Uterus (tissue), 4 donors: ENCODE measurements around the gene ERC2. TPM values are rescaled to one million over a fixed set of nuclear protein-coding genes. Genes with fewer than 3 reads are reported as not detected.

Source experiments
- DNase-seq, 2 donors: peaks; one replicate each; pipeline ENCODE4 v3.0.0-alpha.2; 2019 to 2020
- H3K27ac ChIP-seq, 2 donors: fragments of 200-600 bp; sonication (generic); 1 replicate in 1 of 2; 2 replicates in 1 of 2; pipeline ENCODE4 v1.5.1; 2016 to 2018
- H3K27me3 ChIP-seq, 2 donors: fragments of 200-600 bp; sonication (generic); one replicate each; pipeline ENCODE4 v1.5.1; 2018 to 2019; ENCODE audit warnings: control low read depth in 1 of 2
- H3K36me3 ChIP-seq, 2 donors: fragments of 200-600 bp; sonication (generic); one replicate each; pipeline ENCODE4 v1.5.1; 2019; ENCODE audit warnings: control low read depth in 1 of 2
- H3K4me1 ChIP-seq, 2 donors: fragments of 200-600 bp; sonication (generic); one replicate each; pipeline ENCODE4 v1.5.1; 2018 to 2019; ENCODE audit warnings: control low read depth in 1 of 2
- H3K4me3 ChIP-seq, 2 donors: fragments of 200-600 bp; sonication (generic); 1 replicate in 1 of 2; 2 replicates in 1 of 2; pipeline ENCODE4 v1.5.1; 2018 to 2019; ENCODE audit warnings: mild to moderate bottlenecking in 1 of 2
- H3K9me3 ChIP-seq, 2 donors: fragments of 200-600 bp; sonication (generic); one replicate each; pipeline ENCODE4 v1.5.1; 2019; ENCODE audit warnings: control low read depth in 1 of 2
- CTCF ChIP-seq, 4 experiments: fragments of 200-600 bp in 2 of 4; fragments of 450-650 bp in 2 of 4; sonication (generic) in 2 of 4; IDR thresholded peaks; one replicate each; pipeline ENCODE4 v1.5.1; 2016 to 2019; ENCODE audit warnings: antibody characterized with exemption in 4 of 4, mild to moderate bottlenecking in 2 of 4, moderate library complexity in 1 of 4
- POLR2A ChIP-seq, 2 donors: fragments of 450-650 bp; IDR thresholded peaks; one replicate each; pipeline ENCODE4 v1.6.1; 2016; ENCODE audit warnings: antibody characterized with exemption in 2 of 2, mild to moderate bottlenecking in 1 of 2, moderate library complexity in 1 of 2
- intact Hi-C: fragments of 100-400 bp; cut with DNase I; formaldehyde crosslinking; loops from one replicate; pipeline ENCODE4 v1.15.1; 2023; ENCODE audit warnings: low total_unique reads
- total RNA-seq, 4 donors: library from RNA; depleted of rRNA in 3 of 4; stranded (reverse); fragments of >200 nt in 3 of 4; gene quantifications; one replicate each; pipeline versions ENCODE4 v1.1.0 to v1.2.4, GENCODE V29; 2014 to 2023
- donor health status: DM: yes; HTN: yes; CAD: no.

The ERC2 gene
- total RNA-seq, 4 donors from 2014 or later, result 1.7 to 5.5 TPM; not detected in 2

DNA sequence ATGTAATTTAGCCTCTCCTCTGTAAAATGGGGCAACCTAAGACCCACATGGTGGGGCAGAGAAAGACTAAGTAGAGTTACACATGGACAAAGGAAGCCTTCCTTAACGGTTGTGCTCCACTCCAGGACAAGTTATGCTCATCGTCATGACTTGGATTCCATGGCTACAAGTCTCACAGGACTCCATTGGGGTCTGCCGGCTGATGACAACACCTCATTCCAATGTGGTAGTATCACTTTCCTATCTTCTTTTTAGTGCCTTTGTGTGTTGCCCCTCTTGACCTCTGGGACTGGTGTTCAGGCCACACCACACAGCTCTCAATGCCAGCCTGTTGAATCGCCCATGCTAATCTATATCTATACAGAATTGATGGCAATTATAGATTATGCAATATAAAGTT is 799.9 kb downstream of the ERC2 start:
- intact Hi-C loops, result no loop called here

DNA sequence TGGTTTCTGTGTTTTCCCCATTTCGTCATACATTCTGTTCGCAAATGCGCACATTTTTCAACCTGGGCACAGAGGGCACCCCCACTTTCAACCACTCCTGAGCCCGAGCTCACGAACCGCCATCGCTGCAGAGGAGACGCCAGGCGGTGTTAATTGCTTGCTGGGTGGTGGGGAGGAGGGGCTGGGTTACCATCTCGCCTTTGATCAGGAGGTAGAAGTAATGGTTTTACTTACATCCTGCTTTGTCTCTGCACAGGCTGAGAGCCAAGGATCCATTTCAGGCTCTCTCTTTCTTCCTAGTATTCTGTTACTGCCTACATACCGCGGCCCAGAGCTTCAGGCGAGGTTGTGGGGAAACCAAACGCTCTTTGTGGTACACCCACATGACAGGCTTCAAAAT is 803.9 kb downstream of the ERC2 start:
- no peak for DNase-seq
- no peaks in the 10 kb centered on the region for H3K9me3 ChIP-seq
- intact Hi-C loops, result no loop called here
- no peak overlapping the region for H3K27ac ChIP-seq
- no peaks in the 10 kb centered on the region for H3K4me1 ChIP-seq
- H3K4me3 ChIP-seq, result no peak overlapping the region
- TF ChIP-seq CTCF (IDR thresholded peaks at IDR 0.05) (no peak), POLR2A (IDR thresholded peaks at IDR 0.05) (no peak)
- no peaks in the 10 kb centered on the region for H3K36me3 ChIP-seq
- H3K27me3 ChIP-seq, result no peaks in the 10 kb centered on the region

More for the DNA sequence above, 799.9 kb downstream of the ERC2 start:
- no peaks in the 10 kb centered on the region for H3K9me3 ChIP-seq
- no peak overlapping the region for H3K27ac ChIP-seq
- H3K27me3 ChIP-seq, result no peaks in the 10 kb centered on the region
- H3K4me3 ChIP-seq, result no peak overlapping the region
- no peak for DNase-seq
- TF ChIP-seq CTCF (IDR thresholded peaks at IDR 0.05), result no peak
- TF ChIP-seq POLR2A (IDR thresholded peaks at IDR 0.05), result no peak
- no peaks in the 10 kb centered on the region for H3K36me3 ChIP-seq
- no peaks in the 10 kb centered on the region for H3K4me1 ChIP-seq

GRCh38 chr3:55662683-55663082 is 805.6 kb downstream of the ERC2 start:
- no peak overlapping the region for H3K4me3 ChIP-seq
- H3K36me3 ChIP-seq, result no peaks in the 10 kb centered on the region
- H3K9me3 ChIP-seq, result no peaks in the 10 kb centered on the region
- no peaks in the 10 kb centered on the region for H3K27me3 ChIP-seq
- no peak overlapping the region for H3K27ac ChIP-seq
- no peaks in the 10 kb centered on the region for H3K4me1 ChIP-seq
- no peak for DNase-seq
- TF ChIP-seq CTCF (IDR thresholded peaks at IDR 0.05), result no peak
- no peak for TF ChIP-seq POLR2A (IDR thresholded peaks at IDR 0.05)
- intact Hi-C loops, result no loop called here

DNA sequence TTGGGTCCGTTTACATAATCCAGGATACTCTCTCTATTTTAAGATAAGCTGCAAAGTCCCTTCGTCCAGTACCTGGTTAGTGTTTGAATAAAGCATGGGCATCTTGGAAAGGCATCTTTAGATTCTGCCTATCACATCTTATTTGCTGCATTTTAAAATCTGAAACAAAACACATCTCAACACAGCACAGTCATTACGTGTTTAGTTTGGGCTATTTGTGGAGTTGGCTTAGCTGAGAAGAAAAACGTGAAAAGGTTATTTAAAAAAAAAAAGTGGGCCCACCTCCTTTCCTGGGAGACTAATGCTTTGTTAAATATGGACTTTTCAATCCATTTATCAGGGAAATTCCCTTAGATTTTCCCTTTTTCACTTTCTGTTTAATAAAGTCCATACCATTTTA is 806.7 kb downstream of the ERC2 start:
- Histone ChIP-seq H3K27ac (no peak overlapping the region), H3K4me1 (no peaks in the 10 kb centered on the region), H3K9me3 (no peaks in the 10 kb centered on the region), H3K36me3 (no peaks in the 10 kb centered on the region), H3K27me3 (no peaks in the 10 kb centered on the region), H3K4me3 (no peak overlapping the region)
- TF ChIP-seq CTCF (IDR thresholded peaks at IDR 0.05), result no peak
- no peak for TF ChIP-seq POLR2A (IDR thresholded peaks at IDR 0.05)
- no peak for DNase-seq
- intact Hi-C loops, result no loop called here

DNA sequence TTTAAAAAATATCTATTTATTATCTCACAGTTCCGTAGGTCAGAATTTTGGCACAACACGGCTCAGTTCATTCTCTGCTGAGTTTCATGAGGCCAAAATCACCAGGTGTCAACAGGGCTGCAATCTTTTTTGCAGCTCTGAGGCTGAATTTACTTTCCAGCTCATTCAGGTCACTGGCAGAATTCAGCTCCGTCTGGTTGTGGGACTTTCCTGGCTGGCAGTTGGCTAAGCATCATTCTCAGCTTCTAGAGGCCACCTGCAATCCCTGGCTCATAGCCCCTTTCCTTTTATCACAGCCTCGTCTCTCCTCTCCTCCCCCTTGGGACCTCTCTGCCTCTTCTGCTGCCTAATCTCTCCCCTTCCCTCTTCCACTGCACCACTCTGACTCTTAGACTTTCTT is 807.1 kb downstream of the ERC2 start:
- H3K4me1 ChIP-seq, result no peaks in the 10 kb centered on the region
- H3K27me3 ChIP-seq, result no peaks in the 10 kb centered on the region
- no peaks in the 10 kb centered on the region for H3K36me3 ChIP-seq
- no peak for DNase-seq
- no peak for TF ChIP-seq CTCF (IDR thresholded peaks at IDR 0.05)
- no peak for TF ChIP-seq POLR2A (IDR thresholded peaks at IDR 0.05)
- H3K9me3 ChIP-seq, result no peaks in the 10 kb centered on the region
- no peak overlapping the region for H3K4me3 ChIP-seq
- intact Hi-C loops, result no loop called here
- H3K27ac ChIP-seq, result no peak overlapping the region
